Spleen (tissue), 11 donors: Measurements from ENCODE around the gene NUDT5. TPM values are rescaled to one million over a fixed set of nuclear protein-coding genes. Genes with fewer than 3 reads are reported as not detected.
"Not testable (repeated sequence)": the region's sequence is repeated elsewhere in the genome, so short reads cannot be mapped to it uniquely, and the experiment has no call there.

ENCODE experiments used
- DNase-seq: peaks from one replicate; pipeline ENCODE4 v3.0.0-alpha.2; 2020
- H3K27ac ChIP-seq, 8 donors: fragments of 200-600 bp; sonication (generic) in 7 of 8; 1 replicate in 4 of 8; 2 replicates in 4 of 8; pipeline versions ENCODE4 v1.5.0 to v1.8.0; 2016 to 2021; ENCODE audit warnings: inconsistent platforms in 4 of 8, mild to moderate bottlenecking in 4 of 8, moderate library complexity in 1 of 8
- H3K27me3 ChIP-seq, 7 donors: fragments of 200-600 bp; sonication (generic) in 6 of 7; replicated peaks in 1 of 7; 1 replicate in 4 of 7; 2 replicates in 3 of 7; pipeline versions ENCODE4 v1.5.0 to v1.8.0; 2016 to 2021; ENCODE audit warnings: inconsistent platforms in 3 of 7, mild to moderate bottlenecking in 1 of 7
- H3K36me3 ChIP-seq, 6 donors: fragments of 200-600 bp; sonication (generic) in 5 of 6; 1 replicate in 4 of 6; 2 replicates in 2 of 6; pipeline versions ENCODE4 v1.5.0 to v1.8.0; 2016 to 2021; ENCODE audit warnings: inconsistent platforms in 2 of 6
- H3K4me1 ChIP-seq, 6 donors: fragments of 200-600 bp; sonication (generic) in 5 of 6; 1 replicate in 3 of 6; 2 replicates in 3 of 6; pipeline versions ENCODE4 v1.5.0 to v1.8.0; 2016 to 2021; ENCODE audit warnings: inconsistent platforms in 3 of 6
- H3K4me3 ChIP-seq, 8 donors: fragments of 200-600 bp; sonication (generic) in 7 of 8; 1 replicate in 4 of 8; 2 replicates in 4 of 8; pipeline versions ENCODE4 v1.5.0 to v1.8.0; 2016 to 2021; ENCODE audit warnings: inconsistent platforms in 4 of 8, mild to moderate bottlenecking in 4 of 8, moderate library complexity in 2 of 8
- H3K9me3 ChIP-seq, 8 donors: fragments of 200-600 bp; sonication (generic) in 7 of 8; 1 replicate in 4 of 8; 2 replicates in 4 of 8; pipeline versions ENCODE4 v1.5.0 to v1.8.0; 2016 to 2021; ENCODE audit warnings: inconsistent platforms in 4 of 8
- POLR2A ChIP-seq, 3 donors: fragments of 450-650 bp; IDR thresholded peaks; one replicate each; pipeline ENCODE4 v1.5.1; 2017; ENCODE audit warnings: antibody characterized with exemption in 3 of 3, mild to moderate bottlenecking in 1 of 3
- POLR2AphosphoS5 ChIP-seq, 3 donors: sonication (generic); formaldehyde crosslinking; IDR thresholded peaks; one replicate each; pipeline ENCODE4 v1.5.1; 2017; ENCODE audit warnings: antibody characterized with exemption in 3 of 3
- WGBS, 5 donors: extraction: QIAGEN DNeasy Blood & Tissue Kit in 3 of 5; methylation state at CpG; one replicate each; pipeline versions ENCODE4 v1.1.5 to v1.1.7; 2013 to 2018; 5-methylcytosine and 5-hydroxymethylcytosine counted together
- intact Hi-C: fragments of 100-400 bp; cut with DNase I; formaldehyde crosslinking; loops from one replicate; pipeline ENCODE4 v1.15.0; 2023; ENCODE audit warnings: low total_unique reads
- polyA plus RNA-seq, 3 donors: library from polyadenylated mRNA; stranded (reverse); fragments of 200-250 nt; gene quantifications; one replicate each; pipeline ENCODE4 v1.2.1, GENCODE V29; 2013
- total RNA-seq, 7 donors: library from RNA; depleted of rRNA in 3 of 7; stranded (reverse); fragments of >200 nt in 3 of 7; fragmentation: NEBNext Ultra II Directional in 4 of 7; extraction: Animal tissue kit (Norgen Biotek cat#: 25700) in 4 of 7; gene quantifications; one replicate each; pipeline versions ENCODE4 v1.1.0 to v1.2.1, GENCODE V29; 2016 to 2021
- TF ChIP-seq, protein P1 (sequence below), 11 experiments: fragments of 200-600 bp in 7 of 11; fragments of 450-650 bp in 4 of 11; sonication (generic) in 4 of 11; IDR thresholded peaks in 8 of 11; conservative IDR thresholded peaks in 3 of 11; 1 replicate in 7 of 11; 2 replicates in 4 of 11; pipeline versions ENCODE4 v1.4.0 to v1.8.0; 2016 to 2021; ENCODE audit warnings: antibody characterized with exemption in 11 of 11, inconsistent platforms in 4 of 11, mild to moderate bottlenecking in 1 of 11
- donor health status: healthy with polysubstance abuse.
- donor health status: DM: no; HTN: no; CAD: no; lungs with moderate emphysema.
- donor health status: DM: no; HTN: no; CAD: no.
- donor health status: Bipolar disorder and iron deficiency.
- donor health status: healthy.
- donor health status: DM: no; HTN: no; CAD: no.
- donor health status: DM: yes; HTN: yes; CAD: no.

Gene NUDT5
- total and polyA plus RNA-seq, 10 donors = 32.5 to 63.4 (median 41.4) TPM

DNA sequence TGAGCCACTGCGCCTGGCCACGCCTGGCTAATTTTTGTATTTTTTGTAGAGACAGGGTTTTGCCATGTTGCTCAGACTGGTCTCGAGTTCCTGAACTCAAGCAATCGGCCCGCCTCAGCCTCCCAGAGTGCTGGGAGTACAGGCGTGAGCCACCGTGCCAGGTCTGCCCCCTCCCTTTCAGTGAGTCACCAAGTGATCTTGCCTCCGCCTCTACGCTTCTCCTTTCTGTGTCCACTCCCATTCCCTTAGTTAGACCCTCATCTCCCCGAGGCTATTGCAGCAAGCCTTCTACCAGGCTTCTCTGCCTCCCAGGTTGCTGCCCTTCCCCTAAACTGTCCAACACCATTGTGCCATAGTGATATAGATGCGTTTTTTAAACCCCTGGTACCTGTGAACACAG lies 33.2 kb upstream of the NUDT5 start:
- Histone ChIP-seq H3K9me3 (no peaks in the 10 kb centered on the region), H3K4me3 (no peak overlapping the region), H3K27ac (no peak overlapping the region), H3K4me1 (no peaks in the 10 kb centered on the region), H3K36me3 (peaks cover 3 to 99% (median 64%) of the 10 kb centered on the region in 6 donors), H3K27me3 (no peaks in the 10 kb centered on the region)
- WGBS, 5 donors = 93 to 98% (median 97%) methylated on average over 11 of the region's 11 CpGs
- intact Hi-C loops = no loop called here
- no peak for TF ChIP-seq POLR2A (IDR thresholded peaks at IDR 0.05)
- no peak for TF ChIP-seq POLR2AphosphoS5 (IDR thresholded peaks at IDR 0.05)
- TF ChIP-seq, protein P1, sequence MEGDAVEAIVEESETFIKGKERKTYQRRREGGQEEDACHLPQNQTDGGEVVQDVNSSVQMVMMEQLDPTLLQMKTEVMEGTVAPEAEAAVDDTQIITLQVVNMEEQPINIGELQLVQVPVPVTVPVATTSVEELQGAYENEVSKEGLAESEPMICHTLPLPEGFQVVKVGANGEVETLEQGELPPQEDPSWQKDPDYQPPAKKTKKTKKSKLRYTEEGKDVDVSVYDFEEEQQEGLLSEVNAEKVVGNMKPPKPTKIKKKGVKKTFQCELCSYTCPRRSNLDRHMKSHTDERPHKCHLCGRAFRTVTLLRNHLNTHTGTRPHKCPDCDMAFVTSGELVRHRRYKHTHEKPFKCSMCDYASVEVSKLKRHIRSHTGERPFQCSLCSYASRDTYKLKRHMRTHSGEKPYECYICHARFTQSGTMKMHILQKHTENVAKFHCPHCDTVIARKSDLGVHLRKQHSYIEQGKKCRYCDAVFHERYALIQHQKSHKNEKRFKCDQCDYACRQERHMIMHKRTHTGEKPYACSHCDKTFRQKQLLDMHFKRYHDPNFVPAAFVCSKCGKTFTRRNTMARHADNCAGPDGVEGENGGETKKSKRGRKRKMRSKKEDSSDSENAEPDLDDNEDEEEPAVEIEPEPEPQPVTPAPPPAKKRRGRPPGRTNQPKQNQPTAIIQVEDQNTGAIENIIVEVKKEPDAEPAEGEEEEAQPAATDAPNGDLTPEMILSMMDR (IDR thresholded peaks at IDR 0.05 in 8 of 11, conservative IDR thresholded peaks at IDR 0.05 in 3 of 11) = no peak
- no peak for DNase-seq

DNA sequence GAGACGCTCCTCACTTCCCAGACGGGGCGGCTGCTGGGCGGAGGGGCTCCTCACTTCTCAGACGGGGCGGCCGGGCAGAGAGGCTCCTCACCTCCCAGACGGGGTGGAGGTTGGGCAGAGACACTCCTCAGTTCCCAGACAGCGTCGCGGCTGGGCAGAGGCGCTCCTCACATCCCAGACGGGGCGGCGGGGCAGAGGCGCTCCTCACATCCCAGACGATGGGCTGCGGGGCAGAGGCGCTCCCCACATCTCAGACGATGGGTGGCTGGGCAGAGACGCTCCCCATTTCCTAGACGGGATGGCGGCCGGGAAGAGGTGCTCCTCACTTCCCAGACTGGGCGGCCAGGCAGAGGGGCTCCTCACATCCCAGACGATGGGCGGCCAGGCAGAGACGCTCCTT lies 30.7 kb upstream of the NUDT5 start:
- 95 to 97% (median 96%) methylated on average over 22 to 28 of the region's 28 CpGs for WGBS, 5 donors
- H3K27ac ChIP-seq, DNase-seq, H3K4me1 ChIP-seq, H3K27me3 ChIP-seq, H3K9me3 ChIP-seq, H3K4me3 ChIP-seq, intact Hi-C loops: not testable (repeated sequence)
- peaks cover 3 to 99% (median 50%) of the 10 kb centered on the region in 6 donors for H3K36me3 ChIP-seq

DNA sequence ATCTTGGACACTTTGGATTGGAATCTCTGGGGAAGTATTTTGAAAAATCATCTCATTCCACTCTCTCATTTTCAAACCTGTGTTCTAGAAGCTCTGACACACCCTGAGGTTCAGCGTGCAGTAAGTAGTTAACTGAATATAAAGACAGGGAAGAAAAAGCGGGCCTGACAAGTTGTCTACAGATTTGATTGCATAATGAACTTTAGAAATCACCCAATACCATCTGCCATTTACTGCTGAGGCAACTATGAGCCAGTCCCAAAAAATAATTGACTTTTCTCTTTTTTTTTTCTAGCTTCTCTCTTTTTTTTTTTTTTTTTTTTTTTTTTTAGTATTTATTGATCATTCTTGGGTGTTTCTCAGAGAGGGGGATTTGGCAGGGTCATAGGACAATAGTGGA lies 29.8 kb upstream of the NUDT5 start:
- no peak overlapping the region for H3K4me3 ChIP-seq
- no peak for DNase-seq
- intact Hi-C loops = no loop called here
- peaks cover 0 to 13% (median 0%) of the 10 kb centered on the region in 6 donors for H3K4me1 ChIP-seq
- H3K27ac ChIP-seq = peak overlapping the region in 1 of 8 donors; percentile 11
- no peaks in the 10 kb centered on the region for H3K9me3 ChIP-seq
- peaks cover 3 to 98% (median 45%) of the 10 kb centered on the region in 6 donors for H3K36me3 ChIP-seq
- 63 to 88% (median 81%) methylated on average over 2 of the region's 2 CpGs for WGBS, 5 donors
- no peak for TF ChIP-seq POLR2A (IDR thresholded peaks at IDR 0.05)
- no peaks in the 10 kb centered on the region for H3K27me3 ChIP-seq

DNA sequence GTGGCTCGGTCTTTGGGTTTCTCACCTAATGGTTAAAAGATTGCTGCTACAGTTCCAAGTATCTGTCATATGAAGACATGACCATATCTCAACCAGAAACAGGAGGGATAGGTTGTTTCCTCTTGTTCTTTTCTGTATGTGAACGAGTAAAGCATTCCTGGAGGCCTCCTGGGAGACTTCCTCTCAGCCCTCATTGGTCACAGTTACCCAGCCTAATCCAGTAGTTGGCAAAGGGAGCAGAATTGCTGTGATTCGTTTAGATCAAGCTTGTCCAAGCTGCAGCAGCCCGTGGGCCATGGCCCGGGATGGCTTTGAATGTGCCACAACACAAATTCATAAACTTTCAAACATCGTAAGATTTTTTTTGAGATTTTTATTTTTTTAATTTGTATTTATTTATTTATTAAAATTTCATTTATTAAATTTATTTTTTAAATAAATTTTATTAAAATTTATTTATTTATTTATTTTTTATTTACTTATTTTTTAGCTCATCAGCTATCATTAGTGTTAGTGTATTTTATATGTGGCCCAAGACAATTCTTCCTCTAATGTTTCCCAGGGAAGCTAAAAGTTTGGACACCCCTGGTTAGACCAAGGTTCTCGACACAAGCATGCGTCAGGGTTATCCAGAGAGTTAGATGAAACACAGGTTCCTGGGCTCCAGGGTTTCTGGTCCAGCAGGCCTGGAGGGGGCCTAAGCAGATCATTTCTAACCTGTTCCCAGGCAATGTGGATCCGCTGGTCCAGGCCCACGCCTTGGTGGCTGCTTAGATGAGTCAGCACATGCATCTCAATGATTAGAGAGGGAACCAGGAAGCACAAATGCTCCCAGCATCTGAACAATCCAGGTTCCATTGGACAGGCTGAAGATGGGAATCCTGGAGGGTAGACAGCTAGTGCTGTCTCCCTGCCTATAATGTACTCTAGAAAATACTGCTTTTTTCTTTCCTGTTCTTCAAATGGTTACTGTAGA lies 25.9 kb upstream of the NUDT5 start:
- TF ChIP-seq, protein P1 (IDR thresholded peaks at IDR 0.05 in 8 of 11, conservative IDR thresholded peaks at IDR 0.05 in 3 of 11) = no peak
- TF ChIP-seq POLR2AphosphoS5 (IDR thresholded peaks at IDR 0.05) = no peak
- TF ChIP-seq POLR2A (IDR thresholded peaks at IDR 0.05) = no peak
- peak overlapping the region in 3 of 8 donors; percentile 45 to 76 (median 46) for H3K27ac ChIP-seq
- no peak overlapping the region for H3K4me3 ChIP-seq
- H3K27me3 ChIP-seq = no peaks in the 10 kb centered on the region
- H3K4me1 ChIP-seq = peaks cover 0 to 29% (median 3%) of the 10 kb centered on the region in 6 donors
- H3K9me3 ChIP-seq = no peaks in the 10 kb centered on the region
- 88 to 93% (median 89%) methylated on average over 10 of the region's 10 CpGs for WGBS, 5 donors
- intact Hi-C loops = no loop called here
- H3K36me3 ChIP-seq = peaks cover 0 to 98% (median 54%) of the 10 kb centered on the region in 6 donors
- DNase-seq = no peak

DNA sequence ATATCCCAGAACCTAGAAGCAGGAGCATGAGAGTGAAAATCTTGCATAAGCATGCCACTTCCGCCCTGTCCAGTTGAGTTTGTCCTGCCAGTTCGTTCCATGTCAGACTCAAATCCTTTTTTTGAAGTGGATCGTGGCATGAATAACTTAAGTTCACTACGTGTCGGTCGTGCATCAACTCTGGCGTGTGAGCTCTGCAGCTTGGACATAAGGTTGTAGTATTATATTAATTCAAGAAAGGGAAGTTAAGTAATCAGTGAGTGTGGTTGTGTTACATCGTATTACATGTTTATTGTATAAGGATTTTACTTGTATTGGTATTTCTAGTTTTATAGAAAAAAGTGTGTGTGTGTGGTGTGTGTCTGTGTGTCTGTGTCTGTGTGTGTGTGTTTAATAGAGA lies 23.3 kb upstream of the NUDT5 start:
- Histone ChIP-seq H3K4me3 (no peak overlapping the region), H3K4me1 (peaks cover 3 to 53% (median 20%) of the 10 kb centered on the region in 6 donors), H3K9me3 (no peaks in the 10 kb centered on the region), H3K27ac (peak overlapping the region in 4 of 8 donors; percentile 12 to 76 (median 36)), H3K36me3 (peaks cover 0 to 87% (median 48%) of the 10 kb centered on the region in 6 donors), H3K27me3 (no peaks in the 10 kb centered on the region)
- 56 to 84% (median 72%) methylated on average over 8 of the region's 8 CpGs for WGBS, 5 donors
- no peak for DNase-seq
- intact Hi-C loops = no loop called here
- TF ChIP-seq, protein P1 (IDR thresholded peaks at IDR 0.05 in 8 of 11, conservative IDR thresholded peaks at IDR 0.05 in 3 of 11) = no peak
- TF ChIP-seq POLR2AphosphoS5 (IDR thresholded peaks at IDR 0.05) (no peak), POLR2A (IDR thresholded peaks at IDR 0.05) (no peak)
